ENCODE results near the gene NEUROG1.

NEUROG1 gene

GRCh38 chr5:135565266-135565665 lies 29.5 kb upstream of the NEUROG1 start:
- FAIRE-seq (no peak), DNase-seq (ENCODE audit: insufficient read length, low spot score) (no peak)

GRCh38 chr5:135564331-135564730 lies 28.6 kb upstream of the NEUROG1 start:
- DNase-seq (ENCODE audit: insufficient read length, low spot score) (no peak), FAIRE-seq (no peak)

GRCh38 chr5:135561266-135561665 lies 25.5 kb upstream of the NEUROG1 start:
- DNase-seq (ENCODE audit: insufficient read length, low spot score) (no peak), FAIRE-seq (no peak)

- FAIRE-seq (peak; percentile 93), DNase-seq (ENCODE audit: insufficient read length, low spot score) (peak; percentile 69)
These were observed 25.1 kb upstream of the NEUROG1 start for GRCh38 chr5:135560858-135561257.

- no peak for FAIRE-seq
- DNase-seq (ENCODE audit: insufficient read length, low spot score): no peak
These were observed 23.6 kb upstream of the NEUROG1 start for GRCh38 chr5:135559354-135559753.

- DNase-seq (ENCODE audit: insufficient read length, low spot score) (no peak), FAIRE-seq (no peak)
These were observed 21.5 kb upstream of the NEUROG1 start for GRCh38 chr5:135557076-135557838.

GRCh38 chr5:135556620-135557019 lies 20.9 kb upstream of the NEUROG1 start:
- DNase-seq (ENCODE audit: insufficient read length, low spot score) (no peak), FAIRE-seq (no peak)

- FAIRE-seq (no peak), DNase-seq (ENCODE audit: insufficient read length, low spot score) (no peak)
These were observed 19.8 kb upstream of the NEUROG1 start for GRCh38 chr5:135555530-135555929.

GRCh38 chr5:135553688-135554462 lies 18.1 kb upstream of the NEUROG1 start:
- FAIRE-seq (no peak), DNase-seq (ENCODE audit: insufficient read length, low spot score) (no peak)

- FAIRE-seq (peak; percentile 82), DNase-seq (ENCODE audit: insufficient read length, low spot score) (peak; percentile 68)
These were observed 16.1 kb upstream of the NEUROG1 start for GRCh38 chr5:135551593-135552447.

GRCh38 chr5:135549413-135549812 lies 13.6 kb upstream of the NEUROG1 start:
- DNase-seq (ENCODE audit: insufficient read length, low spot score): no peak
- FAIRE-seq: no peak

GRCh38 chr5:135547590-135548254 lies 12.0 kb upstream of the NEUROG1 start:
- FAIRE-seq (no peak), DNase-seq (ENCODE audit: insufficient read length, low spot score) (no peak)

- FAIRE-seq (no peak), DNase-seq (ENCODE audit: insufficient read length, low spot score) (no peak)
These were observed 11.1 kb upstream of the NEUROG1 start for GRCh38 chr5:135546912-135547311.

- FAIRE-seq (no peak), DNase-seq (ENCODE audit: insufficient read length, low spot score) (no peak)
These were observed 10.3 kb upstream of the NEUROG1 start for GRCh38 chr5:135546101-135546500.

- DNase-seq (ENCODE audit: insufficient read length, low spot score) (no peak), FAIRE-seq (no peak)
These were observed 9.3 kb upstream of the NEUROG1 start for GRCh38 chr5:135545099-135545498.

GRCh38 chr5:135543485-135544304 lies 7.9 kb upstream of the NEUROG1 start:
- FAIRE-seq (no peak), DNase-seq (ENCODE audit: insufficient read length, low spot score) (no peak)

GRCh38 chr5:135543001-135543484 lies 7.3 kb upstream of the NEUROG1 start:
- FAIRE-seq (peak; percentile 18), DNase-seq (ENCODE audit: insufficient read length, low spot score) (no peak)

- DNase-seq (ENCODE audit: insufficient read length, low spot score): no peak
- FAIRE-seq: no peak
These were observed 6.2 kb upstream of the NEUROG1 start for GRCh38 chr5:135541807-135542502.

- no peak for DNase-seq (ENCODE audit: insufficient read length, low spot score)
- no peak for FAIRE-seq
These were observed 3.8 kb upstream of the NEUROG1 start for GRCh38 chr5:135539430-135540005.
